Fibroblast of lung (primary cell): Measurements from ENCODE around the gene CHURC1.

Experiments used
- CTCF ChIP-seq, 2 donors: IDR thresholded peaks in 1 of 2; conservative IDR thresholded peaks in 1 of 2; 1 replicate in 1 of 2; 2 replicates in 1 of 2; pipeline ENCODE4 v1.5.1; 2011 to 2012; ENCODE audit warnings: low read length in 2 of 2, control low read depth in 1 of 2, inconsistent platforms in 1 of 2, low read depth in 1 of 2, mild to moderate bottlenecking in 1 of 2
- EZH2 ChIP-seq: IDR thresholded peaks from 2 replicates; pipeline ENCODE4 v1.5.1; 2012; ENCODE audit warnings: low read length, control low read depth, mild to moderate bottlenecking; ENCODE audit errors: missing control alignments

- TF ChIP-seq CTCF (conservative IDR thresholded peaks at IDR 0.05 in 1 of 2, IDR thresholded peaks at IDR 0.05 in 1 of 2; ENCODE audit: low read depth in 1 of 2, low read length in 2 of 2), result no peak
- no peak for TF ChIP-seq EZH2
Observed at GRCh38 chr14:64953661-64954060, 39.4 kb downstream of the CHURC1 start.
